Kidney epithelial cell (primary cell): Measurements from ENCODE around the gene GPC6. TPM values are rescaled to one million over a fixed set of nuclear protein-coding genes. Genes with fewer than 3 reads are reported as not detected.
A peak's percentile ranks its signal among the peaks of the same experiment; 100 is the strongest.

Experiments used
- DNase-seq: peaks from one replicate; pipeline ENCODE4 v3.0.0-alpha.2; 2010; ENCODE audit warnings: low read depth
- H3K27me3 ChIP-seq: 2 replicates; pipeline ENCODE4 v1.6.0; 2011; ENCODE audit warnings: low read length; ENCODE audit not compliant: control insufficient read depth, insufficient read depth
- H3K36me3 ChIP-seq: 2 replicates; pipeline ENCODE4 v1.5.1; 2011; ENCODE audit warnings: low read length; ENCODE audit not compliant: control insufficient read depth, insufficient read depth
- H3K4me3 ChIP-seq: 2 replicates; pipeline ENCODE4 v1.5.1; 2011; ENCODE audit warnings: low read depth, mild to moderate bottlenecking, control low read depth, low read length
- total RNA-seq: library from RNA; depleted of rRNA; stranded (reverse); fragments of >200 nt; gene quantifications from 2 replicates; pipeline ENCODE4 v1.2.3, GENCODE V29; 2015
- TF ChIP-seq, protein P1 (sequence below): IDR thresholded peaks from 2 replicates; pipeline ENCODE4 v1.5.1; 2011; ENCODE audit warnings: mild to moderate bottlenecking, moderate library complexity, low read length, control low read depth, inconsistent platforms; ENCODE audit not compliant: insufficient read depth, poor library complexity, severe bottlenecking

The GPC6 gene
- total RNA-seq, 1 donor from 2014 or later: 62.7 TPM

DNA sequence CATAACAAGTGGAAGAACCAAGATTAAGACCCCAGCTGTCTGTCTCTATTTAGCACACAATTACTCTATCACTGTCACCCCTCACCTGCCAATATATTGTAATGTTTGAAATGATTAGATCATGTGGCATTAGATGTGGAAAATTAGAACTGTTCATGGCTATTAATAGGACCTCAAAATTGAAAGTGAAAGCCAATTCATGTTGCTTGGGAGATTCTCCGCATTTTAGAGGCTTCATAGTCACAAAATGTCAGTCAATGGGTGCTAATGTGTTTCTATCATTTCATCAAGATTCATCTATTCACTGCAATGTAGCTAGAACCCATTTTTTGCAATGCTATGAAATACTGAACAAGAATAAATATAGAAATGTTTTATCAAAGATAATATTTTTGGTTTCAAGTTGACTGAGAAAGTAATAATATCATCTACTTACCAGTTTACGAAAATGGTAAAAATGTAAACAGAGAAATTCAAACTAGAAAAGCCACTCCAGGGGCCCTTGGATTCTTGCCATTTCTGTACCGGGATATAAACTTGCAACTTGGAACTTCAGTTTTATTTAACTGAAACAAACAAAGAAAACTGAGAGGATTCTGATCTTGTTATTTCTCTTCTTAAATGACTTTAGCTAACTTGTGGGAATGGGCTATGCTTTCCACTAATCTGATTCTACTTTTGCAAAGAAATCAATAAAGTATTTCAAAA, 864.3 kb downstream of the GPC6 start:
- Histone ChIP-seq H3K27me3 (no peaks in the 10 kb centered on the region), H3K4me3 (no peak overlapping the region), H3K36me3 (no peaks in the 10 kb centered on the region)
- TF ChIP-seq, protein P1, sequence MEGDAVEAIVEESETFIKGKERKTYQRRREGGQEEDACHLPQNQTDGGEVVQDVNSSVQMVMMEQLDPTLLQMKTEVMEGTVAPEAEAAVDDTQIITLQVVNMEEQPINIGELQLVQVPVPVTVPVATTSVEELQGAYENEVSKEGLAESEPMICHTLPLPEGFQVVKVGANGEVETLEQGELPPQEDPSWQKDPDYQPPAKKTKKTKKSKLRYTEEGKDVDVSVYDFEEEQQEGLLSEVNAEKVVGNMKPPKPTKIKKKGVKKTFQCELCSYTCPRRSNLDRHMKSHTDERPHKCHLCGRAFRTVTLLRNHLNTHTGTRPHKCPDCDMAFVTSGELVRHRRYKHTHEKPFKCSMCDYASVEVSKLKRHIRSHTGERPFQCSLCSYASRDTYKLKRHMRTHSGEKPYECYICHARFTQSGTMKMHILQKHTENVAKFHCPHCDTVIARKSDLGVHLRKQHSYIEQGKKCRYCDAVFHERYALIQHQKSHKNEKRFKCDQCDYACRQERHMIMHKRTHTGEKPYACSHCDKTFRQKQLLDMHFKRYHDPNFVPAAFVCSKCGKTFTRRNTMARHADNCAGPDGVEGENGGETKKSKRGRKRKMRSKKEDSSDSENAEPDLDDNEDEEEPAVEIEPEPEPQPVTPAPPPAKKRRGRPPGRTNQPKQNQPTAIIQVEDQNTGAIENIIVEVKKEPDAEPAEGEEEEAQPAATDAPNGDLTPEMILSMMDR: no peak
- DNase-seq: no peak

DNA sequence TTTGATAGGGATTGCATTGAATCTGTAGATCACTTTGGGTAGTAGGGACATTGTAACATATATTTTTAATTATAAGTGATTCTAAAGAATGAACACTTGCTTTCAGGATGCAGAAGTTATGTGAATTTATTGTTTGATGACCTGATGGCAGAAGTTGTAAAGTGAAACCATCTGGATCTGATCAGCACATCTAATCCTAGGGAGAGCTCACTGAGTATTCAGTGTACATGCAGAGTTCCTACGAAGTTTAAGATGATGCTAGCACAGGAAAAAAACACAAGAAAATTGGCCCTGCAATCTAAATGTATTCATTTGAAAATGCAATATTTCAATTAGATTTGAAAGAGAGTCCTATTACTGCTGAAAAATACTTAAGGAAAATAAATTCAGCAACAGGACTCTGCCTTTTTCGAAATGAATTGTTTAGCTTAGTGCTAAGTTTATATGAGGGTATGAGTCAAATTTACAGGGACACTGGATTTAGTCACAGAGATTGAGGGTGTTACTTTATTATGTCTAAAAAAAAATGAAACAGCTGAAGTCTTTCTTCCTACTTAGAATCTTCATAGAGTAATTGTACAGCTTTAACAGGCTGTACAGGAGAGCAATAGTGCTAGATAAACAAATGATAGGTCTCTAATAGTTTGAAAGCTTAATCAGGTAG, 867.2 kb downstream of the GPC6 start:
- H3K36me3 ChIP-seq: no peaks in the 10 kb centered on the region
- H3K27me3 ChIP-seq: no peaks in the 10 kb centered on the region
- TF ChIP-seq, protein P1: no peak
- no peak for DNase-seq
- H3K4me3 ChIP-seq: no peak overlapping the region

DNA sequence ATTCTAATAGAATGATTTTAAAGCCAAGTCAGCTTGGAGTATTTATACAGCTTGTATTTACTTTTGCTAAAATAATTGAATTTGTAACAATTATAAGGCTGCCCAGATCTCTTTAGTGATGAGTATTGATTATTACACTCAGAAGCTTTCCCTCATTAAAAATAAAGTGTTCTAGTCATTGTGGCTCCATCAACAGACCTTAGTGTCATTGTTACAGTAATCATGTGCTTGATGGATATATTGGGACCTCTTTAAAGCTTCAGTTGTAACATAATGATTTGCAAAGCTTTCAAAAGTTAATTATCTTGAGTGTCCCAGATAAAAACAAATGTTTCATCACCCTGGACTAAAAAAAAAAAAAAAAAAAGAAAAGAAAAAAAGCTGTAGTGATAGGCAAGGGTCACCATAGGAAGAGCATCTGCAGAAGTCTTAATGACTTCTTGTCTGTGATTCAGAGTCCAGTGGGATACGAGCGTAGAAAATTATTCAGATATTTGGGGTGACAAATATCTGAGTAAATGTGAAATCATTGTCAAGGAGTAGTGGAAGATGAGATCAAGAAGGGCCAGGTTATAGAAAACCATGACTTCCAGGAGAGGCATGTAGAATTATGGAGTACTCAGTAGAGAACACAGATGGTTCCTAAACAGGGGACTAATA, 883.2 kb downstream of the GPC6 start:
- no peak for DNase-seq
- Histone ChIP-seq H3K4me3 (no peak overlapping the region), H3K27me3 (no peaks in the 10 kb centered on the region), H3K36me3 (no peaks in the 10 kb centered on the region)
- TF ChIP-seq, protein P1: no peak

DNA sequence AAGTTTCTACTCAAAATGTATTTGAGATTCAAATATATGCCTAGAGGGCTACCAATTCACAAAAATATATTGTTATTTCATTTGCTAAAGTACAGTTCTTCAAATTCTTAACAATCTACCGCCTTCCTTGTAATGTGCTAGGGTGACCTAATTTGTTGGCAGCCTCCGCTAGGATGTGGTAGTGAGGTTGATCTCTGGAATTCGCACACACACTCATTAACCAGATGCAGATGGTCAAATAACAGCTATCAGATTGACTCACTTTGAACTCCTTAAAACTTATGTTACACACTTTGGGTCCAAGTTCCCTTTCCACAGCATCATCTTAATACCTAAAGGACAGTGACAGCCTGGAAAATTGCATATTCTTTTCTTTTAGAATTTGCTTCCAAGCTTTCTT, 885.6 kb downstream of the GPC6 start:
- Histone ChIP-seq H3K4me3 (no peak overlapping the region), H3K36me3 (no peaks in the 10 kb centered on the region), H3K27me3 (no peaks in the 10 kb centered on the region)
- peak; percentile 88 for DNase-seq
- TF ChIP-seq, protein P1: peak; percentile 5

DNA sequence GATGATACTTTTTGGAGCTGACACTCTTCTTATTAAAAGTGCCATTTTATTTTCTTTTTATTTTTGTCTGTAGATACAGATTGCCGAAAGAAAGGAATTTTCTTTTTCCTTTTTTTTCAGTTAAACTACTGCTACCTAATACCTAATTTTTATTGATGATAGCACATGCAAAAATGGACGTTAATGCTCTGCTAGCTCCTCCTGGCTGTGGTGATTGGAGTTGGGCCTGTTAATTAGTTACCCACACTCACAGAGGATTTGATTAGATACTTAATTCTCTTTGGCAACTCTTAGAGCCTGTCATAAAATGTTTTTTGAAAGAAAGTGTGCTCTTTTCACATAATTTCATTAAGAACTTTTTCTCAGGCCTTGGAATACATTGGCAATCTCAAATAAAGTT, 886.1 kb downstream of the GPC6 start:
- no peak for DNase-seq
- TF ChIP-seq, protein P1: peak; percentile 23
- no peaks in the 10 kb centered on the region for H3K36me3 ChIP-seq
- no peak overlapping the region for H3K4me3 ChIP-seq
- H3K27me3 ChIP-seq: no peaks in the 10 kb centered on the region
